Left ventricle myocardium superior (tissue), 1 donor: ENCODE measurements around the gene TMEM69. TPM values are rescaled to one million over a fixed set of nuclear protein-coding genes. Genes with fewer than 3 reads are reported as not detected.

Experiments
- ATAC-seq: fragments of 200-7000 bp; cut with Tn5 transposase; one replicate; pipeline ENCODE4 v1.9.1; 2020; ENCODE audit warnings: mild to moderate bottlenecking, moderate library complexity
- DNase-seq: peaks from one replicate; pipeline ENCODE4 v3.0.0-alpha.2; 2020
- intact Hi-C: fragments of 100-400 bp; cut with micrococcal nuclease; formaldehyde crosslinking; loops from one replicate; pipeline ENCODE4 v1.11.0; 2022
- long read RNA-seq: library from polyadenylated mRNA; unstranded; transcript quantifications from one replicate; pipeline ENCODE4 v2.0.0, GENCODE V29; 2021
- total RNA-seq: library from RNA; stranded (reverse); fragmentation: NEBNext Ultra II Directional; extraction: Animal tissue kit (Norgen Biotek cat#: 25700); gene quantifications from one replicate; pipeline ENCODE4 v1.2.1, GENCODE V29; 2021
- donor health status: DM: no; HTN: yes; CAD: no; lungs with severe emphysema.

The TMEM69 gene, protein sequence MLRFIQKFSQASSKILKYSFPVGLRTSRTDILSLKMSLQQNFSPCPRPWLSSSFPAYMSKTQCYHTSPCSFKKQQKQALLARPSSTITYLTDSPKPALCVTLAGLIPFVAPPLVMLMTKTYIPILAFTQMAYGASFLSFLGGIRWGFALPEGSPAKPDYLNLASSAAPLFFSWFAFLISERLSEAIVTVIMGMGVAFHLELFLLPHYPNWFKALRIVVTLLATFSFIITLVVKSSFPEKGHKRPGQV
- total RNA-seq = 21.7 TPM
- long read RNA-seq, transcript TMEM69-201 (3 exons, 2,439 nt) = major isoform, 20 of 31 reads
- long read RNA-seq, partial matches to known transcripts = 0 of 31 reads
- long read RNA-seq, other reads (novel, unspliced or antisense) = 9 of 31 reads

DNA sequence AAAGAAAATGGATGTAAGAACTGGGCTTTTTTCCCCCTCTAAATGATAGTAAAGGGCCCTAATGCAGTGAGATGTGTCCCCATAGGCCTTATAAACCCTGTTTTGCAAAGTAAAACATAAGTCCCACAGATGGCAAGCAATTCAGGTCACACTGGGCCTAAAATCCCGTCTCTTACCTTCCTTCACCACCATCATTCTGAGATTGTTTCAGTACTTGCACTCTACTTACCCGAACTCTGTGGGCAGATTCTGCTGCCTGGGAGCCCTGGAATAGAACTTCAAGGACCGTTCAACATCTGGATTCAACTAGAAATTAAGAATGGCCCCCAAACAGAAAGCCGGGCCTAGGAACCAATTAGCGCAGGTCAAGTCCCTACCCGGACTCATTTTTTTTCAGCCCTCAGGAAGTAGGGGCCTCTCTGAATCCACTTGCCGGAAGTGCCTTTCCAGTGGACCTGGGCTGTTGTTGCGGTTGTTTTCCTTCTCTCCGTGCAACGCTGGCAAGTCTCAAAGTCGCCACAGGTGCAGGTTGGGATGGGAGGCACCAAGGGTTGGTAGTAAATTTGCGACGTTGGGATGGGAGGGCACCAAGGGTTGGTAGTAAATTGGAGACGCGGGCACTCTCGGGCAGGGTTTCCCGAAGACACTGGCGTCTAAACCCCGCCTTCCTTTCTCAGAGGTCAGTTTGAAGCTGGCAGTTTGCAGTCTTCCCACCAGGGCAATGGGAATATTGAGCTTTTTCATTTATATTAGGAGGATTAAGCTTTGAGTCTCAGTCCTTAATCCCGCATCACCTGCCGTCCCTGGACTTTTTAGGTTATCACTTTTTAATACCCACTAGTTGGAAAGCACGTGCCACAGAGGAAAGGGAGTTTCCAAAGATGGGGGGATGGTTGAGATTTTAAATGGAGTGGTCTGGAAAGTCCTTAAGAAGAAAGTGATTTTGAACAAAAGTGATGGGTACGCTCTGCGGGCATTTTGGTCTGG lies at the start of gene TMEM69:
Gene TMEM69, plus strand, starts transcription at position 428 of the 987 bp plus-strand sequence. CDS start 2,888 bp downstream, outside the sequence.
- DNase-seq = peak; percentile 63
- ATAC-seq = peak; percentile 56
- intact Hi-C loops = no loop called here

DNA sequence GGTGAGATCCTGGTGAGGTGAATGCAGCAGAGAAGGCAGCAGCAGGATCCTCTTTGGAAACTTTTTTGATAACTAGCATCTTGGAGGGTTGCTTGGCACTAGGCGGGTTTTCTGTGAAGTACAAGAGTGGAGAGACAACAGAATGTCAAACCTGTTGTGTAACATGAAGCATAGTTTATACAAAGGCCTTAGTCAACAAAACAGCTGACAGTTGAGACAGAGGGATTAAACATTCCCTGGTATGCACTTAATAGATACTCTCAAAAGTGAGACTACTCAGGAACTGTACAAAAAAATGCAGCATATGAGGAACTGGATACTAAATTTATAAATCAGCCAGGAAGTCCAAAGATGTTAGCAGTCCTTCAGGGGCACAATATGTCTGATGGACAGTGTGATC lies 47.7 kb upstream of the TMEM69 start:
- DNase-seq = no peak
- no peak for ATAC-seq
- intact Hi-C loops = no loop called here

DNA sequence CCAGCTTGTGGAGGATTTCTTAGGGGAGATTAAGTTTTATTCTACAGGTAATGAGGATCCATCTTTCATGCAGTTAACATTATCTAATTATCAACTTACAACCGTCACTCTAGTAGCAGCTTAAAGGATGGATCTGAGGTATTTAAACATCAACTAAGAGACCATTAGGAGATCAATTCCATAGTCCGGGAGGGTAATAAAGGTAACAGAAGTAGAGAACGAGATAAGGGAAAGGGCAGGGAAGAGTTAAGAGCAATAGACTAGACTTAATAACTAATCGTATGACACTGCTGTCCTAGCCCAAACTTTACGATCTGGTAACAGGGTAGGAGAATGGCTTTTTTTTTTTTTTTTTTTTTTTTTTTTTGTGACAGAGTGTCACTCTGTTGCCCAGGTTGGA lies 44.7 kb upstream of the TMEM69 start:
- intact Hi-C loops = no loop called here
- DNase-seq (no peak), ATAC-seq (no peak)

DNA sequence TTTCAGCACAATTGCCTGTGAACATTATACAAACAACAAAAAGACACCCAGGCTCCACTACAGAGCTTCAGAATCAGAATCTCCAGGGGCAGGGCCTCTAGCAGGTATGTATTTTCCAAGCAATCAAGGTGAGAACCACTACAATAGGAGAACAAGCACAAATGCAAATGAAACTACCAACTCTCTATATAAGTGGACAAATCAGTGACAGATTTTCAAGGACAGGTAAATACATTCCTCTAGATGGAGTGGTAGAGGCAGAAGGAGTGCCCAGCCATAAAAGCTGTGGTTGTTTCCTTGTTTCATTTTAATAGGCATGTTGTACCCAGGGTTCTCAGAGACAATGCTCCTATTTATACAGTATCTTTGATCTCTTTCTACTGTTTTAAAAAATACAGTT lies 44.0 kb upstream of the TMEM69 start:
- intact Hi-C loops = no loop called here
- ATAC-seq (peak; percentile 22), DNase-seq (no peak)

DNA sequence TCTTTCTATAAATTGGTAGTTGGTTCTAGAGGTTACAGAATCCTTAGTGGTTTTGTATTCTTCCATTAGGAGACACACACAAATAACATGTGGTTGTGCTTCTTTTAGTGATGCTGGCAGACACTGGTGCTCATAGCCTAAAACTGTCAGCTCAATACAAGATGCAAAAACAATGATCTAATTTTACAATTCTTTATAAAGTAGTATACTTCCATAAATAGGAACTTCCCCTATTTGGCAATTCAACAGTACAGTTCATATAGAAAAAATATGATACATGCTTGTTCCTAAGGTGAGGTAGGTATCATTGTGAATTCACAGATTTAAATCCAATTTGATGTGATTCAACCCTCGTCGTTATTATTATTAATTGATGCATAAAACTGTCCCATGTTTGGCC lies 43.3 kb upstream of the TMEM69 start:
- intact Hi-C loops = no loop called here
- ATAC-seq = no peak

DNA sequence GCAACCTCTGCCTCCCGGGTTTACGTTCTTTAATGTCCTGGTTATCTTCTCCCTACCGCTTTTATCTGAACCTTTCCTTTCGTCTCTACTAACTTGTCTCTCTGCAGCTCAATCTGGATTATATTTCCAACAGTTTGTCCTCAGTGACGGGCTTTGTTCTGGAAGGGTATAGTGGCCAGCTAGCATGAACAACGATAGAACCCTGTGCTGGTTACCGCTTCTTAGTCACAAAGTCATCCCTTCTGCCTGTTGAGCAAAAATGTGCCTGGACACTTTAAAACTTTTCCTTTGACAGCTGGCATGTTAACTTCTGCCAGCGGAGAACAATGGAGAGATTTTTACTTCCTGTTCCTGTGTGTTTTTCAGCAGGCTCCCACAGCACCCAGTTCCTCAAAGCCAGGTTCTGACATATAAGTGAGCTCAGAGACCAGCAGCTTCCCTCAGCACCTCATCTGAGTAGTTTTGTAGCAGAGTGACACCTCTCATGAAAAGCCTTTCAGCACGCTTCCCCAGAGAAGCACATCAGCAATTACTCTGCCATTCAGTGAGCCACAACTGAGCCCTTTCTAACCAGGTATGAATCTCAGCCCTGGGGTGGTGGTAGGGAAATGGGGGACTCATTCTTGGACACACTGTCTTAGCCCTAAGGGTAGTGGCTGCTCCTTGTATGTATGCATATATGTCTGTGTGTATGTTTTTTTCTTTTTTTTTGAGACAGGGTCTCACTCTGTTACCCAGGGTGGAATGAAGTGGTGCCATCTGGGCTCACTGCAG lies 40.5 kb upstream of the TMEM69 start:
- intact Hi-C loops = no loop called here
- peak; percentile 80 for ATAC-seq
- DNase-seq = no peak

More for the DNA sequence above, 43.3 kb upstream of the TMEM69 start:
- DNase-seq = no peak

DNA sequence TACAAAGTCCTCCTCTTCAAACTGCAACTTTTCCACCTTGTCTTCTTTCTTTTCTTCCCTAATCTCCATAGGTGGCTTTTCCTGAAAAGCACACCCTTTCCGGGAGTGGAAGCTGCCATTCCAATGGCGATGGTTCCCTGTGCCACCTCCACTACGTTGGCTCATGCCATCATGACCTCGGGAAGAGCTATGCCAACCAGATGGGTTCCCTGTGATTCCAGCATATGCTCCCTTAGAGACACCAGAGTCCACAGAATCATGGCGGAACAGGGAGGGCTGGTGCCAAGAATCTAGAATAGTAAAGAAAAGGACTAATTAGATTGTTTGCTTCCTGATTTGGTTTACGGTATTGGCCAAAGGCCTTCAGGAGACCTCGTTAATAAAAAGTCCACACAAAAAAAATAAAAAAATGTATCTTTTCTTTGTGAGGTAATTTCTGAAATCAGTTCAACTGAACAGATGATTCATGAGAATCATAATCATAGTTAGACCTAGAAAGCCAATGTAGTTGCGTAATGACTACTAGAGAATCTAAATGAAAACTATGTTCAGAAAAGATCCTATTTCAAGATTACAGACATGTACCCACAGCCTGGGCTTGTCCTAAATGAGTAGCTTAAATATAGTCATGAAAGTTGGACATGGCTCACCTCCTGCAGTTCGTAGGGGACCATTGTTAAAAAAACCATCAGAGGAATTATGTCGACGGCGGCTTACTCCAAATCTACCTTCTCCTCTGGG lies 33.3 kb upstream of the TMEM69 start:
- intact Hi-C loops = no loop called here
- no peak for ATAC-seq
- DNase-seq = no peak

DNA sequence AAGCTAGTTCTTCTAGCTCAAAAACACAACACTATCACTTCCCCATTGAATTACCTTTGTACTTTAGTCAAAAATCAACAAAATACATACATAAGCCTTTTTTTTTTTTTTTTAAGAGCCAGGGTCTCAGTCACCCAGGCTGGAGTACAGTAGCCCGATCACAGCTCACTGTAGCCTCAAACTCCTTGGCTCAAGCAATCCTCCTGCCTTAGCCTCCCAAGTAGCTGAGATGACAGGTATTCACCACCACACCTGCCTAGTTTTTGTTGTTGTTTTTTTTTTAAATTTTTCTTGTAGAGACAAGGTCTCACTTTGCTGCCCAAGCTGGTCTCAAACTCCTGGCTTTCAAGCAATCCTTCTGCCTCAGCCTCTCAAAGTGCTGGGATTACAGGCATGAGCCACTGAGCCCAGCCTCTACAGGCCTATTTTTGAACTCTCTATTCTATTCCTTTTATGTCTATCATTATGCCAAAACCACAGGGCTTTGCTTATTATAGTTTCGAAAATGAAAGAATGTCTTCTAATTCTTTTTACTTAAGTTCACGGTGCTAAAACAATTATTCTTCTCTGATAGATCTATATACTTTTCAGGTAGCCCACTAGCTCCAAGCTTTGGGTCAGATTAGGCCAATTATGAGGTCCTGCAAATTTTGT lies 31.3 kb upstream of the TMEM69 start:
- no peak for ATAC-seq
- intact Hi-C loops = no loop called here
- no peak for DNase-seq

DNA sequence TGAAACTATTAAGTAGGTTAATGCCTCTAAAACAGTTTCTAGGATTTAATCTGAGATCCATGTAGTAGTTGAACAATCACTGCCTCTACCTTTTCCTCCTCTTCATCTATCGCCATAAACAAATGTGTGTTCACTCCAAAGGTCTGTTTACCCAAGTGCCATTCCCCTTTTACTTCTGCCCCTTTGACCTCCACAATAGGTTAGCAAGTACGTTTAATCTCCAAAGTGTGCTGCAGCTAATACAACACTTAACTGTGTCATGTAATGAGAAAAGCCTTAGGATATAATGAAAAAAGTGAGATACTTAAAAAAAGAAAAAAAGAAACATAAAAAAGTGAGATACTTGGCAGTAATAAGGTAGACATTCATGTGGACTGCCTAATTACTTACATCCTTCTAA lies 29.8 kb upstream of the TMEM69 start:
- ATAC-seq = no peak
- intact Hi-C loops = no loop called here
- DNase-seq = no peak

DNA sequence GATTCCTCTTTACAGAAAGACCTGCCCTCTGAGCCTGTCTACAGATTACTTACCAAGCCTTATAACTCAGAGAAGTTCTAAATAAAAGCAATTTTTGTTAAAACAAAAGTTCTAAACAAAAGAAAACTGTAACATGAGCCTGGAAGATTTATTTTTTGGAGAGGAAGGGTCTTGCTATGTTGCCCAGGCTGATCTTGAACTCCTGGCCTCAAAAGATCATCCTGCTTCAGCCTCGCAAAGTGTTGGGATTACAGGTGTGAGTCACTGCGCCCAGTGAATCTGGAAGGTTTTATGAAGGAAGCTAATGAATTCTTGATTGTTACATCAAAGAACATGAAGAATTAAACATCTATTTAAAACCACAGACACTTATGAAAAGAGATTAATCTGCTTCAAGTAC lies 28.8 kb upstream of the TMEM69 start:
- intact Hi-C loops = no loop called here
- ATAC-seq = no peak
- DNase-seq = no peak

DNA sequence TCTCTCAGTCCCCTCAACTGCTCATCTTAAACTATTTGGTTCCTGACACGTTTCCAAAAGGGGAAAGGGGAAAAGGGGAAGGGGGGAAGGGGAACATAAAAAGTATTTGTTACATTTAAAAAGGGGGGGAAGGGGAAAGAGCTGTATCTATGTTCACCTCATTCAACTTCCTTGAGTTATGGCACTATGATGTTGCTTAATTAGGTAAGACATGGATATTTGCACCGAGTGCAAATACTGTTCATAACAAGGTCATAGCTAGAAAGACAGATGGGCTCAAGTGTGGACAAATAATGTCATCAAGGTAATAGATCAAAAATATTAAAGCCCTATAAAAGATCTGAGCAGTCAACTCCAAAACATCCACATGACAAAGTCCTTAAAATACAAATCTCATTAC lies 27.6 kb upstream of the TMEM69 start:
- no peak for ATAC-seq

DNA sequence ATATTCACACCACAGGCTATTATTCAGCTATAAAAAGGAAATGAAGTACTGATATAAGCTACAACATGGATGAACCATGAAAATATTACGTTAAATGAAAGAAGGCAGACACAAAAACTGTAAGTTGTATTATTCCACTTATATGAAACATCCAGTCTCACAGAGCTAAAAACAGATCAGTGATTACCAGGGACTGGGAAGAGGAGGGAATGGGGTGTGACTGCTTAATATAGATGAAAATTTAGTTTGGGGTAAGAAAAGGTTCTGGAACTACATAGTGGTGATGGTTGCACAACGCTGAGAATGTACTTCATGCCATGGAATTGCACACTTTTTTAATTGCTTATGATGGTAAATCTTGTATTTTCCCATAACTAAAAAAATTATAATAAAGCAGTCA lies 21.1 kb upstream of the TMEM69 start:
- intact Hi-C loops = no loop called here
- ATAC-seq (peak; percentile 55), DNase-seq (no peak)

More for the DNA sequence above, 27.6 kb upstream of the TMEM69 start:
- intact Hi-C loops = no loop called here
- no peak for DNase-seq

DNA sequence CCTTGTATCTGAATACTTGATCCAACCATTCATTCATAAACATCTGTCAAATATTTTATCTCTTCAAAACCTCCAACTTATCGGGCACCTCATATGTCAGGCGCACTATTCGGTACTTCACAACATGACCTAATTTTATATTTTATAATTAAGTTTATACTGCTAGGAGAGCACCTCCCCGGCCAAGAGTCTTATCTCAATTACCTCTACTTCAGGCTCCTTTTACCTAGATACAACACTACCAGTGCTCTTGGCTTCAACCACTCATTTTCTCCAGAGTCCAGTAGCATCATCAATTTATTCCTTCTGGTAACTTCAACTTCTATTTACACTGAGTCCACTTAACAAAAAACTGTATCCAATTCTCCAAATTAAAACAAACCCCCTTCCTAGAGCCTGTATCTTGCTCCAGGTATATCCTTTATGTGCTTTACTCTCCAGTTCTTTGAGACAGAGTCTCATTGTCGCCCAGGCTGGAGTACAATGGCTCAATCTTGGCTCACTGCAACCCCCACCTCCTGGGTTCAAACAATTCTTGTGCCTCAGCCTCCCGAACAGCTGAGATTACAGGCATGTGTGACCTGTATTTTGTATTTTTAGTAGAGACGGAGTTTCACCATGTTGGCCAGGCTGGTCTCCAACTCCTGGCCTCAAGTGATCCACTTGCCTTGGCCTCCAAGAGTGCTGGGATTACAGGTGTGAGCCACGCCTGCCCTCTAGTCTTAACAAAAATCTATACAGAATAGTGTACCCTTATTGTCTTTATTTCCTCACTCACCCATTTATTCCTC lies 20.5 kb upstream of the TMEM69 start:
- intact Hi-C loops = no loop called here
- peak; percentile 50 for ATAC-seq

DNA sequence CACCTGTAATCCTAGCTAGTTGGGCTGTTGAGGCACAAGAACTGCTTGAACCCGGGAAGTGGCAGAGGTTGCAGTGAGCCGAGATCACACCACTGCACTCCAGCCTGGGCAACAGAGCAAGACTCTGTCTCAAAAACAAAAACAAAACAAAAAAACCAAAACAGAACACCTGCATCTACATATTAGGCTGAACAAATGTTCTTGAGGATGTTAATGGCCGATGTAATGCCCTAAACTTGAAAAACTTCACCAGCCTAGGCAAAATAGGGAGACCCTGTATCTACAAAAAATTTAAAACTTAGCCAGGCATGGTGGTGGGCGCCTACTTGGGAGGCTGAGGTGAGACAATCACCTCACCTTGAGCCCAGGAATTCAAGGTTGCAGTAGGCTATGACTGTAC lies 19.5 kb upstream of the TMEM69 start:
- no peak for ATAC-seq
- intact Hi-C loops = no loop called here
- DNase-seq = no peak

More for the DNA sequence above, 20.5 kb upstream of the TMEM69 start:
- DNase-seq = no peak

DNA sequence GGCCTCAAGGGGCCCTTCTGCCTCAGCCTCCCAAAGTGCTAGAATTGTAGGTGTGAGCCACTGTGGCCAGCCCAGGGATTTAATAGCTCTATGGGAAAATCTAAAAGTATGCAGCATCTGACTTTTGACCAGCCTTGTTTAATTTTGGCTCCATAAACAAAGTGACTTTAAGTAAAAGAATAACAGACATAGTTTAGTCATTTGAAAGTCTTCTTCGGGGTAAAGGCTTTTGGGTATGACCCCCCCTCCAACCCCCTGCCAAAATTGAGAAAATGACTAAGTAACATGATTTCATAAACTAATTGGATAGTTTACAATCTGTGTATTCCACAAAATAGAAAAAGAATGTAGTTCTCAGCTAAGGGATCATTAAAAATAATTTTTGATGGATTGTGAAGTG lies 18.6 kb upstream of the TMEM69 start:
- intact Hi-C loops = no loop called here
- DNase-seq (no peak), ATAC-seq (no peak)

DNA sequence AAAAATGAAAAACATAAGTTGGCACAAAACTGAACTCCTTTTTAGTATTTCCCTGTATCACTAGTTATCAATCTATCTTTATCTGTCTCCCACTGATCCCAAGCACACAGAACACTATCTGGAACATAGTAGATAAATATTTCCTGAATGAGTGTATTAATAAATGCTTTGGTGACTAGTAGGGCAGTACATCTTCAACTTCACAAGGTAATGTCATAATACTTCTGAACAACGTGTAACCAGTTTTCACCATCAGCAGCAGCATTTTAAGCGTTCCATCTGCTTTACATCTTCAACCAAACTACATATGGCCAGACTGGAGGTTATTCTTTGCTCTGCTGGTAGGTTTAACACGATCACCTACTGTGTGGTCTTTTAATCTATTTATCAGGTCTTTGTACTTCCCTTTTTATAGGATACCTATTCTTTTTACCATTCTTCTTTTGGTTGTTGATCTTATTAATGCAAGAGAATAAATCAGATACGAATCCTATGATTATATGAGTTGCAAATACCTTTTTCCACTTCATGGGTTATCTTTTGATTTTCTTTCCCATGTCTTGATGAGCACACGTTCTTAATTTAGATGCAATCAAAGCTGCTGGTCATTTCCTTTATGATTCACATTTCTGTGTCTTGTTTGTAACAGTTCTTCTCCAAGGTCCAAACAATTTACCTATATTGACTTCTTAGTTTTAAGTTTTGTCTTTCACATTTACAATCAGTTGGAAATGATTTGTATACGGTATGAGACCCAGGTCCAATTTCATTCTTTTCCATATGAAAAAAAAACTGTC lies 17.9 kb upstream of the TMEM69 start:
- no peak for DNase-seq
- intact Hi-C loops = no loop called here
- no peak for ATAC-seq

DNA sequence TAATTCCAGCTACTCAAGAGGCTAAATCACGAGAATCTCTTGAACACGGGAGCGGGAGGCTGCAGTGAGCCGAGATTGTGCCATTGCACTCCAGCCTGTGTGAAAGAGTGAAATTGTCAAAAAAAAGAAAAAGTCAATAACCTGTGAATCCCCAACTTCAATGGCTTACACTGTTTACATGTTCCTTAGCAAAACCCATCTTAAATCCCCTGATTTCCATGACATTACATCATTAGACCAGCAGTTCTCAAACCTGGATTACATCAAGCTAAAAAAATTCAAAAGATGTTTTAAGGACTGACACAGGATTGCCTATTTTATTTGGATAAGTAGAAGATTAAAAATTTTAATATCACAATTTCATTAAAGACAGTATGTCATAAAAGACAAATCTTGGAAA lies 14.0 kb upstream of the TMEM69 start:
- intact Hi-C loops = no loop called here
- DNase-seq (no peak), ATAC-seq (no peak)
